HG03060 (cell line): ENCODE measurements around the gene CTTNBP2.

ENCODE experiments used
- ATAC-seq: cut with Tn5 transposase; IDR thresholded peaks from one replicate; pipeline ENCODE4 v1.9.1; 2021; ENCODE audit warnings: low read depth, moderate number of reproducible peaks; ENCODE audit not compliant: unreplicated experiment

Gene CTTNBP2

DNA sequence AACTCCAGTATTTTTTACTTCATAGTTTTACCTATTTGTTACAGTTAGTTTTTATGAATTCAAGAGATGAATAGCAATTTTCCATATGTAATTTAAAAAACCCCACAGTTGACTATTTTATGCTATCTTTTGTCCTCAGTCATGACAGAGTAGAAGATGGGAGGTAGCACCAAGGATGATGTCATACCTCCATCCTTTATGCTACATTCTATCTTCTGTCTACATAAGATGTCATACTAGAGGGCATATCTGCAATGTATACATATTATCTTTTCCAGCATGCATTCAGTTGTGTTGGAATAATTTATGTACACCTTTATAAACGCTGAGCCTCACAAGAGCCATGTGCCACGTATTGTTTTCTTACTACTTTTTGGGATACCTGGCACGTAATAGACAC lies 209.2 kb downstream of the CTTNBP2 start:
- ATAC-seq: no peak

DNA sequence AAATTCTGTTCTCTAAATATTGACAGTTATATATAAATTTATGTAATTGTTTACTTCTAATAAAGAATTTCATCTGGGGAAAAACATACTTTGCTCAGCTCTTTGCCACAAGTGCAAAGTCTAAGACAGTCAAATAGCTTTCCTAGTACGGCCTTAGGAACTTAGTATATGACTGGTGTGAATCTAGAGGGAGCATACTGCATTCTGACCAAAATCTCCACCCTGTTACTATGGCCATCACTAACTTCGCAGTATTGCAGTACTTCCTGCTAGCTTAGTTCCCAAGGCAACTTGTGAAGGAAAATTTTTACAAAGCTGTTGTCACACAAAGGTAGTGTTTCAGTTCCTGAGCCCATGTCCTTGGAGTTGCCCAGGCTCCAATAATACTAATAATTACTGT lies 211.9 kb downstream of the CTTNBP2 start:
- no peak for ATAC-seq
